Neural progenitor cell (in vitro differentiated cells): Measurements from ENCODE around the gene FOXL3.

Experiments used
- EZH2 ChIP-seq: fragments of 200-600 bp; sonication (generic); IDR thresholded peaks from 2 replicates; pipeline ENCODE4 v1.6.1; 2017; ENCODE audit warnings: antibody characterized with exemption, mild to moderate bottlenecking, moderate library complexity
- EZH2phosphoT487 ChIP-seq: fragments of 200-600 bp; sonication (generic); IDR thresholded peaks from 2 replicates; pipeline ENCODE4 v1.6.1; 2017; ENCODE audit warnings: antibody characterized with exemption
- TF ChIP-seq, protein P1 (sequence below): fragments of 200-600 bp; sonication (generic); IDR thresholded peaks from 2 replicates; pipeline ENCODE4 v1.5.1; 2017; ENCODE audit warnings: antibody characterized with exemption, mild to moderate bottlenecking

DNA sequence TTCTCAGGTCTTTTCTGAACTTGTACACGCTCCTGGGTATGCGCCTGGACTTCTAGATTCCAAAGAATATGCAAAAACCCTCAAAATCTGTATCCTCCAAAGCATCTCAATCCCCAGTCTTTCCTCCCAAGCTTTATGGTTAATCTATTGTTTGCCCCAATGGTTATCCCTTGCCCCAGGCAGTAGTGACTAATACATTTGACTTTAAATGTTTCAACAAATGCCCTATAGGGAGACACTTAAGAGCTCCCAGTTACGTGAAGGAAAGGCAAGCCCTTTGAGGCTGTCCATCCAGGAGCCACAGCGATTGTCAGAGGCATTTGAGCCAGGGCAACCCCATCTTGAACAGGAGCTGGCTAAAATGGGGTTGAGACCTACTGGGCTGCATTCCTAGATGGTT is 12.7 kb upstream of the FOXL3 start:
- TF ChIP-seq, protein P1, sequence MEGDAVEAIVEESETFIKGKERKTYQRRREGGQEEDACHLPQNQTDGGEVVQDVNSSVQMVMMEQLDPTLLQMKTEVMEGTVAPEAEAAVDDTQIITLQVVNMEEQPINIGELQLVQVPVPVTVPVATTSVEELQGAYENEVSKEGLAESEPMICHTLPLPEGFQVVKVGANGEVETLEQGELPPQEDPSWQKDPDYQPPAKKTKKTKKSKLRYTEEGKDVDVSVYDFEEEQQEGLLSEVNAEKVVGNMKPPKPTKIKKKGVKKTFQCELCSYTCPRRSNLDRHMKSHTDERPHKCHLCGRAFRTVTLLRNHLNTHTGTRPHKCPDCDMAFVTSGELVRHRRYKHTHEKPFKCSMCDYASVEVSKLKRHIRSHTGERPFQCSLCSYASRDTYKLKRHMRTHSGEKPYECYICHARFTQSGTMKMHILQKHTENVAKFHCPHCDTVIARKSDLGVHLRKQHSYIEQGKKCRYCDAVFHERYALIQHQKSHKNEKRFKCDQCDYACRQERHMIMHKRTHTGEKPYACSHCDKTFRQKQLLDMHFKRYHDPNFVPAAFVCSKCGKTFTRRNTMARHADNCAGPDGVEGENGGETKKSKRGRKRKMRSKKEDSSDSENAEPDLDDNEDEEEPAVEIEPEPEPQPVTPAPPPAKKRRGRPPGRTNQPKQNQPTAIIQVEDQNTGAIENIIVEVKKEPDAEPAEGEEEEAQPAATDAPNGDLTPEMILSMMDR, result no peak
- TF ChIP-seq EZH2, result no peak
- no peak for TF ChIP-seq EZH2phosphoT487
